H1 (cell line): ENCODE results near the gene SMIM29. TPM values are rescaled to one million over a fixed set of nuclear protein-coding genes. Genes with fewer than 3 reads are reported as not detected.

Experiments used
- CTCF ChIA-PET: fragments of 300-600 bp; sonication (Branson Sonifier 250); formaldehyde crosslinking; loops from one replicate; lab custom pipeline; 2021; ENCODE audit not compliant: partially characterized antibody; lab: Charles Lee
- POLR2A ChIA-PET: fragments of 300-600 bp; sonication (Branson Sonifier 250); formaldehyde crosslinking; loops from one replicate; lab custom pipeline; 2021; ENCODE audit warnings: inconsistent platforms; ENCODE audit not compliant: partially characterized antibody; lab: Charles Lee
- DNase-seq, 2 experiments: peaks; one replicate each; pipeline versions ENCODE4 v3.0.0 to v3.0.0-alpha.2; 2010 to 2022; ENCODE audit warnings: low spot score in 2 of 2, low read depth in 1 of 2, mixed read lengths in 1 of 2
- FAIRE-seq: peaks from 2 replicates; lab custom pipeline; 2011; peaks lifted over from hg19 to GRCh38; lab: Jason Lieb, UNC
- H2AFZ ChIP-seq: 2 replicates; pipeline ENCODE4 v1.8.1; 2012; ENCODE audit warnings: low read length, inconsistent platforms
- H2AK5ac ChIP-seq: 2 replicates; pipeline ENCODE4 v1.6.1; 2013; ENCODE audit warnings: low read depth, low read length
- H2BK120ac ChIP-seq: replicated peaks from 2 replicates; pipeline ENCODE3; 2013; ENCODE audit warnings: low read depth, low read length, inconsistent platforms
- H2BK12ac ChIP-seq: 2 replicates; pipeline ENCODE4 v1.6.1; 2013; ENCODE audit warnings: low read depth, low read length
- H2BK15ac ChIP-seq: 2 replicates; pipeline ENCODE4 v1.6.1; 2013; ENCODE audit warnings: low read length
- H2BK20ac ChIP-seq: 2 replicates; pipeline ENCODE4 v1.6.1; 2013; ENCODE audit warnings: low read length
- H2BK5ac ChIP-seq: 2 replicates; pipeline ENCODE4 v1.6.1; 2013; ENCODE audit warnings: low read depth, low read length
- H3K14ac ChIP-seq: 2 replicates; pipeline ENCODE4 v1.6.1; 2013; ENCODE audit warnings: inconsistent platforms; ENCODE audit not compliant: insufficient read length
- H3K18ac ChIP-seq: 2 replicates; pipeline ENCODE4 v1.6.1; 2013; ENCODE audit warnings: low read length; ENCODE audit errors: extremely low read depth
- H3K23ac ChIP-seq: 2 replicates; pipeline ENCODE4 v1.6.1; 2013; ENCODE audit warnings: inconsistent platforms; ENCODE audit not compliant: insufficient read length
- H3K23me2 ChIP-seq: 2 replicates; pipeline ENCODE4 v1.6.1; 2013; ENCODE audit warnings: low read depth, low read length
- H3K27ac ChIP-seq: 2 replicates; pipeline ENCODE4 v1.6.1; 2011; ENCODE audit warnings: low read depth, low read length, inconsistent platforms
- H3K27me3 ChIP-seq, 4 experiments: replicated peaks in 1 of 4; 1 replicate in 1 of 4; 2 replicates in 3 of 4; pipeline versions ENCODE4 v1.6.1 to v1.8.1; 2011 to 2013; ENCODE audit warnings: low read length in 3 of 4, mild to moderate bottlenecking in 3 of 4, inconsistent platforms in 2 of 4, mixed read lengths in 2 of 4, moderate library complexity in 1 of 4; ENCODE audit not compliant: control insufficient read depth in 3 of 4, insufficient read depth in 3 of 4; ENCODE audit errors: extremely low read depth in 1 of 4
- H3K36me3 ChIP-seq, 4 experiments: 2 replicates each; pipeline versions ENCODE4 v1.6.1 to v1.8.1; 2011 to 2013; ENCODE audit warnings: mild to moderate bottlenecking in 4 of 4, low read length in 3 of 4, moderate library complexity in 2 of 4, control low read depth in 1 of 4, inconsistent platforms in 1 of 4; ENCODE audit not compliant: insufficient read depth in 4 of 4, control insufficient read depth in 2 of 4
- H3K4ac ChIP-seq: replicated peaks from 2 replicates; pipeline ENCODE3; 2013; ENCODE audit warnings: low read length, low read depth, mixed read lengths, inconsistent platforms; ENCODE audit not compliant: insufficient read length
- H3K4me1 ChIP-seq, 4 experiments: replicated peaks in 1 of 4; 1 replicate in 1 of 4; 2 replicates in 3 of 4; pipeline versions ENCODE4 v1.6.1 to v1.8.1; 2011 to 2013; ENCODE audit warnings: low read length in 3 of 4, inconsistent platforms in 2 of 4, mixed read lengths in 1 of 4; ENCODE audit not compliant: insufficient read depth in 4 of 4, control insufficient read depth in 3 of 4
- H3K4me2 ChIP-seq, 2 experiments: 2 replicates each; pipeline versions ENCODE4 v1.6.1 to v1.8.1; 2011 to 2013; ENCODE audit warnings: low read depth in 2 of 2, low read length in 2 of 2, control low read depth in 1 of 2, inconsistent platforms in 1 of 2, mild to moderate bottlenecking in 1 of 2; ENCODE audit not compliant: insufficient read depth in 1 of 2
- H3K4me3 ChIP-seq, 4 experiments: fragments of 200-600, 300-600 bp in 1 of 4; sonication (generic), shearing (Covaris generic), sonication (Bioruptor Twin) in 1 of 4; 2 replicates each; pipeline versions ENCODE4 v1.5.1 to v1.8.1; 2011 to 2016; ENCODE audit warnings: low read length in 4 of 4, low read depth in 3 of 4, control low read depth in 2 of 4, inconsistent platforms in 2 of 4, mild to moderate bottlenecking in 2 of 4, mixed read lengths in 1 of 4, moderate library complexity in 1 of 4; ENCODE audit not compliant: insufficient read depth in 2 of 4; ENCODE audit errors: extremely low read depth in 1 of 4
- H3K56ac ChIP-seq: replicated peaks from 2 replicates; pipeline ENCODE3; 2013; ENCODE audit warnings: low read depth, mild to moderate bottlenecking, mixed read lengths, low read length, inconsistent platforms; ENCODE audit not compliant: insufficient read length
- H3K79me1 ChIP-seq: 2 replicates; pipeline ENCODE4 v1.6.1; 2013; ENCODE audit warnings: low read depth, low read length, control low read depth
- H3K79me2 ChIP-seq, 2 experiments: 2 replicates each; pipeline versions ENCODE4 v1.6.1 to v1.8.1; 2012 to 2013; ENCODE audit warnings: low read length in 2 of 2, mild to moderate bottlenecking in 2 of 2, inconsistent platforms in 1 of 2; ENCODE audit not compliant: insufficient read depth in 2 of 2, control insufficient read depth in 1 of 2
- H3K9ac ChIP-seq, 4 experiments: replicated peaks in 1 of 4; 1 replicate in 1 of 4; 2 replicates in 3 of 4; pipeline versions ENCODE4 v1.6.1 to v1.8.1; 2011 to 2013; ENCODE audit warnings: low read depth in 3 of 4, low read length in 3 of 4, control low read depth in 2 of 4, mild to moderate bottlenecking in 2 of 4, moderate library complexity in 2 of 4, inconsistent platforms in 1 of 4; ENCODE audit errors: extremely low read depth in 1 of 4
- H3K9me3 ChIP-seq, 2 experiments: 2 replicates each; pipeline versions ENCODE4 v1.6.1 to v1.8.1; 2012 to 2013; ENCODE audit warnings: mild to moderate bottlenecking in 2 of 2, moderate library complexity in 2 of 2, control low read depth in 1 of 2, inconsistent platforms in 1 of 2, low read depth in 1 of 2, low read length in 1 of 2, mixed read lengths in 1 of 2; ENCODE audit not compliant: insufficient read depth in 2 of 2
- H4K20me1 ChIP-seq, 2 experiments: replicated peaks in 1 of 2; 2 replicates each; pipeline versions ENCODE3 to v1.8.1; 2011 to 2013; ENCODE audit warnings: inconsistent platforms in 2 of 2, low read length in 2 of 2, mild to moderate bottlenecking in 1 of 2; ENCODE audit not compliant: insufficient read depth in 2 of 2, control insufficient read depth in 1 of 2
- H4K5ac ChIP-seq: 2 replicates; pipeline ENCODE4 v1.6.1; 2013; ENCODE audit warnings: low read length, low read depth, mixed read lengths, inconsistent platforms; ENCODE audit not compliant: insufficient read length
- H4K8ac ChIP-seq: 2 replicates; pipeline ENCODE4 v1.8.0; 2013; ENCODE audit warnings: mild to moderate bottlenecking, moderate library complexity, low read length, inconsistent platforms; ENCODE audit not compliant: insufficient read depth; ENCODE audit errors: extremely low read depth
- H4K91ac ChIP-seq: replicated peaks from 2 replicates; pipeline ENCODE3; 2013; ENCODE audit warnings: low read length, mixed read lengths, inconsistent platforms; ENCODE audit not compliant: insufficient read length
- CTCF ChIP-seq, 3 experiments: IDR thresholded peaks; 1 replicate in 2 of 3; 2 replicates in 1 of 3; pipeline versions ENCODE4 v1.5.1 to v1.6.1; 2011; ENCODE audit warnings: low read length in 3 of 3, mild to moderate bottlenecking in 3 of 3, inconsistent platforms in 2 of 3, low read depth in 1 of 3, moderate library complexity in 1 of 3; ENCODE audit not compliant: insufficient read depth in 1 of 3; ENCODE audit errors: control extremely low read depth in 1 of 3
- E2F6 ChIP-seq: IDR thresholded peaks from 2 replicates; pipeline ENCODE4 v1.6.1; 2012; ENCODE audit warnings: inconsistent platforms
- HDAC2 ChIP-seq, 2 experiments: fragments of 300-600 bp in 1 of 2; sonication (generic) in 1 of 2; IDR thresholded peaks; 2 replicates each; pipeline ENCODE4 v1.6.1; 2011 to 2012; ENCODE audit warnings: low read depth in 2 of 2, low read length in 2 of 2, mild to moderate bottlenecking in 2 of 2, moderate library complexity in 2 of 2, borderline replicate concordance in 1 of 2, inconsistent platforms in 1 of 2
- JUN ChIP-seq: IDR thresholded peaks from 2 replicates; pipeline ENCODE4 v1.6.1; 2011; ENCODE audit warnings: low read depth, mild to moderate bottlenecking, improper control_type of control experiment, low read length
- KDM1A ChIP-seq: fragments of 200-600, 300-600 bp; sonication (generic); IDR thresholded peaks from 2 replicates; pipeline ENCODE4 v1.7.1; 2016; ENCODE audit warnings: mild to moderate bottlenecking, low read length, borderline replicate concordance
- RXRA ChIP-seq: IDR thresholded peaks from 2 replicates; pipeline ENCODE4 v1.6.1; 2011; ENCODE audit warnings: low read depth, mild to moderate bottlenecking, low read length, moderate library complexity; ENCODE audit not compliant: insufficient read depth
- SIRT6 ChIP-seq: IDR thresholded peaks from one replicate; pipeline ENCODE4 v1.7.1; 2012; ENCODE audit warnings: low read length, inconsistent platforms
- SP2 ChIP-seq: IDR thresholded peaks from 2 replicates; pipeline ENCODE4 v1.6.1; 2012; ENCODE audit warnings: mild to moderate bottlenecking, low read length, inconsistent platforms
- WGBS, 2 experiments: shearing (Covaris generic) in 1 of 2; methylation state at CpG; one replicate each; pipeline versions ENCODE4 v1.1.6 to v1.1.7; 2013 to 2015; ENCODE audit warnings: low lambda C conversion rate in 2 of 2, mixed read lengths in 2 of 2, inconsistent platforms in 1 of 2, low coverage in 1 of 2, missing lambda C conversion rate in 1 of 2; ENCODE audit not compliant: insufficient replicate concordance in 2 of 2, insufficient coverage in 1 of 2, insufficient read length in 1 of 2; ENCODE audit errors: extremely low coverage in 1 of 2, missing lambda C conversion rate in 1 of 2; 5-methylcytosine and 5-hydroxymethylcytosine counted together
- polyA plus RNA-seq, 7 experiments: library from polyadenylated mRNA; depleted of rRNA in 3 of 7; stranded (reverse) in 5 of 7; unstranded in 2 of 7; fragments of >200 nt in 5 of 7; fragments of 200-250 nt in 2 of 7; gene quantifications; 1 replicate in 5 of 7; 2 replicates in 1 of 7; 4 replicates in 1 of 7; pipeline versions ENCODE4 v1.2.1 to v1.2.3, GENCODE V29; 2011 to 2013; ENCODE audit warnings: missing spikeins in 2 of 7, mixed read lengths in 2 of 7
- total RNA-seq: library from RNA; stranded (reverse); fragmentation: NEBNext Ultra II Directional; extraction: Animal tissue kit (Norgen Biotek cat#: 25700); gene quantifications from 2 replicates; pipeline ENCODE4 v1.2.1, GENCODE V29; 2021

SMIM29 gene
- total and polyA plus RNA-seq, 2 of the 8 experiments (the other 6 are each of a cell fraction or from before 2014, with no cell fraction given), result 7.0 to 22.4 TPM

- peaks cover under 1 to 12% (median 7%) of the 10 kb centered on the region in 4 experiments; a peak in 6 of 7 replicates for H3K4me1 ChIP-seq
- CTCF ChIA-PET, result interaction anchor here (1.0 to 2.2 kb wide), 3 partner anchors 10 to 36 kb away, joined by 4 to 11 read pairs (median 7); partner anchors contain the start of gene HMGA1
- H2AK5ac ChIP-seq, result 0 out of 2 replicates have a peak overlapping the region, but pooled peaks have one; percentile 25
- H3K56ac ChIP-seq, result no peak overlapping the region
- H3K14ac ChIP-seq, result no peak overlapping the region
- H3K27me3 ChIP-seq, result peaks cover 0 to 11% (median 3%) of the 10 kb centered on the region in 4 experiments; a peak in 4 of 7 replicates
- no peaks in the 10 kb centered on the region for H3K9me3 ChIP-seq
- H2BK120ac ChIP-seq, result peak overlapping the region; percentile 55
- no peak overlapping the region for H3K4ac ChIP-seq
- H3K9ac ChIP-seq, result no peak overlapping the region
- H2BK12ac ChIP-seq, result peak overlapping the region; percentile 77; the same call in 1 of the 2 replicates
- no peak overlapping the region for H4K8ac ChIP-seq
- H3K79me1 ChIP-seq, result no peaks in the 10 kb centered on the region
- H2AFZ ChIP-seq, result no peak overlapping the region
- H4K20me1 ChIP-seq, result no peaks in the 10 kb centered on the region
- no peak overlapping the region for H3K23ac ChIP-seq
- no peaks in the 10 kb centered on the region for H3K79me2 ChIP-seq
- no peak overlapping the region; a peak in 1 of 8 replicates for H3K4me3 ChIP-seq
- no peak for DNase-seq
- FAIRE-seq, result peak; percentile 48
- H2BK15ac ChIP-seq, result no peak overlapping the region; the same call in 1 of the 2 replicates
- peak overlapping the region; percentile 52; the same call in 1 of the 2 replicates for H3K18ac ChIP-seq
- no peak overlapping the region for H3K4me2 ChIP-seq
- POLR2A ChIA-PET, result interaction anchor here (1.1 to 10.7 kb wide), 10 partner anchors 9 to 226 kb away, joined by 3 to 212 read pairs (median 18); partner anchors contain the start of genes HMGA1 and SMIM29
- H3K36me3 ChIP-seq, result no peaks in the 10 kb centered on the region
- 0 out of 2 replicates have a peak overlapping the region, but pooled peaks have one; percentile 9 for H2BK20ac ChIP-seq
- peak overlapping the region; percentile 46 for H4K91ac ChIP-seq
- H2BK5ac ChIP-seq, result peak overlapping the region; percentile 28; the same call in 1 of the 2 replicates
- peak overlapping the region; percentile 18 for H4K5ac ChIP-seq
- H3K27ac ChIP-seq, result no peak overlapping the region; the same call in 1 of the 2 replicates
- WGBS, 2 experiments, result 66% methylated on average over 5 of the region's 5 CpGs; no CpG with 5 or more reads in 1 of the 2 experiments
- H3K23me2 ChIP-seq, result peaks cover 3% of the 10 kb centered on the region; the same call in 1 of the 2 replicates
- no peak for TF ChIP-seq E2F6
- TF ChIP-seq RXRA, result no peak
- TF ChIP-seq CTCF (IDR thresholded peaks at IDR 0.05; ENCODE audit: control extremely low read depth in 1 of 3, insufficient read depth in 1 of 3, low read depth in 1 of 3, low read length in 3 of 3), result no peak
- no peak for TF ChIP-seq JUN
- no peak for TF ChIP-seq SP2
- peak in 1 of 2 experiments; percentile 63; a peak in 1 of 4 replicates for TF ChIP-seq HDAC2 (IDR thresholded peaks at IDR 0.05; ENCODE audit: borderline replicate concordance in 1 of 2, low read depth in 2 of 2, low read length in 2 of 2)
- no peak for TF ChIP-seq SIRT6
- TF ChIP-seq KDM1A, result peak; percentile 92
Observed at GRCh38 chr6:34200340-34200971, 48.4 kb downstream of the SMIM29 start.
